Frontal cortex (tissue), 4 donors: ENCODE measurements around the gene ARHGAP15. TPM values are rescaled to one million over a fixed set of nuclear protein-coding genes. Genes with fewer than 3 reads are reported as not detected.

ENCODE experiments used
- DNase-seq, 2 donors: peaks; one replicate each; pipeline ENCODE4 v3.0.0; 2012; ENCODE audit warnings: low spot score in 2 of 2
- FAIRE-seq: peaks from 2 replicates; lab custom pipeline; 2012; peaks lifted over from hg19 to GRCh38; lab: Jason Lieb, UNC
- total RNA-seq: library from RNA; depleted of rRNA; stranded (reverse); fragments of >200 nt; gene quantifications from one replicate; pipeline ENCODE4 v1.2.3, GENCODE V29; 2014
- donor health status: control.
- donor health status: control.
- donor health status: control.

The ARHGAP15 gene
- total RNA-seq, 1 donor from 2014 or later = 19.2 TPM

DNA sequence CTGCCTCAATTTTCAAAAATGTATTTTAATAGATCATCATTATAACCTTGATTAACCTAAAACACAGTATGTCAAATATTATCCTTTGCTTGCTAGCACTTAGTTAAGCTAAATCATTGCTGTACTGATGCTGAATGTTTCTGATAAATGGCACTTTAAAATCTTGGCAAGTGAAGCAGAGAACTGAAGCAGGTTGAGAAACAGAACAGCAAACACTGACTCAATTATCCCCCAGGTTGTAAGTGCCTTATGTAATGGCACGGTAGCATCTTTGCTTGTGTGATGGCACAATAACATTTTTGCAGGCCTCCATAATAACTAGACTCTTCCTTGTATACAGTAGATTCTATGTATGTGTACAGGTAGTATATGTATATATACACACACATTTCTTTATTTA is 33.8 kb downstream of the ARHGAP15 start:
- DNase-seq = no peak
- no peak for FAIRE-seq

DNA sequence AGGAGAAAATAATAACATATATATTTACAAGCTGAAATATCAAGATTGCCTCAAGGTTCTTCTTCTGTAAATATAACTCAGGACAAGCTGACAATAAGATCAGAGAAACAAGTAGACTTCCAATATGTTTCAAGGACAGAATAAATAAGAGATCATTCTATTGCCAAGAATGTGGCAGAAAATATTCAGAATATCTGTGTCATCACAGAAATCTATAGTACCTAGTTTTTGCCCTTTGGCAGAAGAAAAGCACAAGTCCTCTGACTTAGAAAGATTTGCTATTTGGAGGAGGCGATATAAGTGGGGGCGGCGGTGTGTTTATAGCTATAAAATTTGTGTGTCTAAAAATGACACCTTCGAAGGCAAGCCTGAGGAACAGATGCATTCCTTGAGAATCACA is 34.3 kb downstream of the ARHGAP15 start:
- FAIRE-seq (no peak), DNase-seq (no peak)

- FAIRE-seq (no peak), DNase-seq (no peak)
Measured at GRCh38 chr2:143165291-143165690, 36.1 kb downstream of the ARHGAP15 start.

DNA sequence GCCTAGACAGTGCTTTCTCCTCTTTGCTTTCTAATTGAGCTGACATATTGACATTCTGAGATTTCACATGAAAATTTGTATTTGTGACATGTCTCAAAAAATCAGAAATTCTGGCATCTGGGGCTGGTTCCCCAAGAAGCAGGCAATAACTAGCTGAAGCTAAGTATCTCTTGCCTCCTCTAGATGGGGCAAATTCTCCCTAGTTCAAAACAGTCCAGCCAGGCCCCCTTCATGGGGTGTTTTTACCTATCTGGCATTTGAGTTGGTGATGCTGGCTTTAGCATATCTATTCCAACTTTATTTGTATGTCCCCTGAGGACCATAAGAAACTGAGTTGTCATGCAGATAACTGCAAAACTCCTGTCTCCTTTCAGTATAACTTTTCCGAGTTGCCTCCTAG is 39.9 kb downstream of the ARHGAP15 start:
- DNase-seq = no peak
- FAIRE-seq = no peak

- DNase-seq (no peak), FAIRE-seq (no peak)
Measured at GRCh38 chr2:143171817-143172216, 42.6 kb downstream of the ARHGAP15 start.

DNA sequence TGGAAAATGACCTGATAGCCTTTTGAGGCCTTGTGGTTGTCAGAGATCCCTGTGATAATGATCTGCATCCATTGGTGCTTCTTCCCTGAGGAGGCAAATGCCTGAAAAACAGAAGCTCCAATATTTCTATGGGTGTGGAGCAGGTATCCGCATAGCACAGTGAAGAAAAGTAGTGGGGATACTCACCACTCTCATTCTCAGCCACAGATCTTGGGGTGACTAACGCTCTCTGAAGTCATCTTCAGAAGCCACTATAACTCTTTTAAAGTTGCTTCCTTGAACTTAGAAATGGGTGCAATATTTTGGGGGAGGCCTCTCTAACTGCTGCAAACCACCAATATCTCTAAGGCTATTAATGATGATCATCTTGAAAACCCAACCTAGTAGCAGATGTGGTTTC is 46.2 kb downstream of the ARHGAP15 start:
- FAIRE-seq = no peak
- DNase-seq = no peak

GRCh38 chr2:143176606-143177005 is 47.4 kb downstream of the ARHGAP15 start:
- DNase-seq = no peak

GRCh38 chr2:143177096-143177786 is 48.0 kb downstream of the ARHGAP15 start:
- DNase-seq = no peak
- FAIRE-seq = no peak

More at GRCh38 chr2:143176606-143177005, 47.4 kb downstream of the ARHGAP15 start:
- no peak for FAIRE-seq

DNA sequence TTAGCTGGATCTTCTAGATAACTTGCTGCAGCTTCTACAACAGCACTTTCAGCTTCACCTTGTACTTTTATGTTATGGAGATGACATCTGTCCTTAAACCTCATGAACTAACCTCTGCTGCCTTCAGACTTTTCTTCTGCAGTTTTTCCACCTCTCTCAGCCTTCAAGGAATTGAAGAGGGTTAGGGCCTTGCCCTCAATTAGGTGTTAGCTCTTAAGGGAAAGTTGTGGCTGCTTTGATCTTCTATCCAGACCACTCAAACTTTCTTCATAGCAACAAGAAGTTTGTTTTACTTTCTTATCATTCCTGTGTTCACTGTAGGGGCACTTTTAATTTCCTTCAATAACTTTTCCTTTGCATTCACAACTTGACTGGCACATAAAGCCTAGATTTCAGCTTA is 52.3 kb downstream of the ARHGAP15 start:
- FAIRE-seq (no peak), DNase-seq (no peak)

GRCh38 chr2:143182649-143183048 is 53.4 kb downstream of the ARHGAP15 start:
- no peak for DNase-seq
- FAIRE-seq = no peak

- FAIRE-seq (no peak), DNase-seq (no peak)
Measured at GRCh38 chr2:143183804-143184463, 54.7 kb downstream of the ARHGAP15 start.

DNA sequence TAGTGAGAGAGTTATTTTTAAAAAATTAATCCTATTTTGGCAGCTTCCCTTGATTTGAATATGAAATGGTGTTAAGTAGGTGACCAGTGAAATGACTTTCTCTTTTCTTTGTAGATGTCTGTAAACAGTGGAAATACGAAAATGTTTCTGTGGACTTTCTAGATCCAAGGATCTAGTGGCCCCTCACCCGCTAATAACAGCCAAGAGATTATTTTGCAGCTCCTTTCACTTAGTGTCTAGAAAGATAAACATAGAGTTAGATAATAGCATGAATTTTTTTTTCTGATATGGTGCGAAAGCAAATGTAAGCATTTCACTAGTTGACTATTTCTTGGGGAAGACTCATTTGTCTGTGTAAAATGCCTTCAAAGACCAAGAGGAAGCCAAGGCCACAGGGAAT is 57.7 kb downstream of the ARHGAP15 start:
- FAIRE-seq (no peak), DNase-seq (no peak)

- DNase-seq = no peak
- no peak for FAIRE-seq
Measured at GRCh38 chr2:143190431-143190830, 61.2 kb downstream of the ARHGAP15 start.

DNA sequence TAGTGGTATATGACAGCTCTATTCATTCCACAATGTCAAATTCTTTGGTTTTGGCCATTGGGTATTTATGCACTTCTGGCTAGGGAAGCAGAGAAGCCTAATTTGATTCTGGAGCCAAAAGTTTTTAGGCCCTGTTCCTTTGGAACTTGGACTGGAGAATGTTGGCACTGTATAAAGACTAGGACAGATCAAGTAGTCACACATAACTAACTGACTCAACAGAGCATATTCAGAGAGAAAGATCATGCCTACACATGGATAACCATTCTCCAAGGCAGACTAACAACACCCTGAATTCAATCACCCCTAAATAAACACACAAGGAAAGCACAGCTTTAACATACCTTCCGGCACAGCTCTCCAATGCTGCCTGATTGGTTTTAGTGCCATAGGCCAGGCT is 62.9 kb downstream of the ARHGAP15 start:
- DNase-seq (no peak), FAIRE-seq (no peak)

- no peak for FAIRE-seq
- DNase-seq = no peak
Measured at GRCh38 chr2:143192716-143193115, 63.5 kb downstream of the ARHGAP15 start.

- FAIRE-seq = no peak
- DNase-seq = no peak
Measured at GRCh38 chr2:143193121-143193520, 63.9 kb downstream of the ARHGAP15 start.

DNA sequence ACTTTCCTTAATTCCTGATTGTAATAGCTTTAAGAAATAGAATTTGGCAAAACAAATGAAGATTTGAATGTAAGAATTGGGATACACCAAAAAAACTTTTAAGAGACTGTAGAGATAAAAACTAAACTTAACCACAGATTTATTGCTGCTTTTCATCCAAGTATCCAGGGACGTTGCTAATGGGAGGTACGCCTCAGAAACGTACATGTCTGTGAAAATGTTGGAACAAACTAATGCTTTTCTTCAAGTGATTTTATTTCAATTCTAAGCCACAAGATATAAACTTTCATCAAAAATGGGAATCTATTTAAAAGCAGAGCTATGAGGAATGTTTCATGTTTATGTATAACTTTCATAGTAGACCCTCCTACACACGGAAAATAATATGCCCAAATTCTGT is 66.3 kb downstream of the ARHGAP15 start:
- DNase-seq (no peak), FAIRE-seq (no peak)

GRCh38 chr2:143204062-143204461 is 74.8 kb downstream of the ARHGAP15 start:
- FAIRE-seq (no peak), DNase-seq (no peak)

- FAIRE-seq = no peak
- DNase-seq = no peak
Measured at GRCh38 chr2:143205106-143205764, 76.0 kb downstream of the ARHGAP15 start.

DNA sequence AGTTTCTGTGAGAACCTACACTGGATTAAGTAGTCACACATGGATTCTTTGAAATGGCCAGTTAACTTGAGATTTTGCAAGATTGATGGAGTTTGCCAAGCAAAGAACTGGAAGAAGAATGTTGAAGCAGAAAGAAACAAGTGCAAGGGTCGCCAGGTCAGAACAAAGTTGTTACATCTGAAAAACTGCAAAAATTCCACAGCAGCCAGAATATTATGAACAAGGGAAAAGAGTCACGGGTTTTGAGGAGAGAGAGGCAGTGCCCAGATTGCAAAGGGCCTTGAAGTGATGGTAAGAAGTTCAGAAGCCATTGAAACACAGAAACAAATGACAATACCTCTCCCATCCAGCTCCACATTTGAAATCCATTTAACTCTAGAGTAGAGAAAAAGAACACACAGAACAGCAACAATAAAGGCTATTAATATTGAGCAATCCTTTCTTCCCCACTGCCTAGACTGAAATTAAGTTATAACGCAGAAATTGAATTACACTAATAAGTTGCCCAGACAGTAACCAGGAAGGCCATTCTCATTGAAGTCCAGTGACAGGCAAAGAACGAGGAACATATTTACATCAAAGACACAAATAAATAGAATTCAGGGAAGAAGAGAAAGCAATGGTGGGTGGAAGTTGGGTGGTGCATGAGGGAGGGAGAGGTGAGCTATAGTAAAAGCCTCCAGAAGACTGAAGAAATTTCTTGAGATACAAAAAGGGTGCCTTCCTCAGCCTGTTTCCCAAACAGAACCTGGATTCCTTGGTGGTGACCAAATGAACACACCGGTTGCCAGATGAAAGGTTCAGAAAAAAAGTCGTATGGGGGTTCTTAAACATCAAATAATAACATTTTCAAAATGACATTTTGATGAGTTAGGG is 80.6 kb downstream of the ARHGAP15 start:
- FAIRE-seq = no peak
- DNase-seq = no peak
